GM23338 (cell line): ENCODE results near the gene PRSS50. TPM values are rescaled to one million over a fixed set of nuclear protein-coding genes. Genes with fewer than 3 reads are reported as not detected.

Experiments used
- ATAC-seq: fragments of 200-7000 bp; cut with Tn5 transposase; 3 replicates; pipeline ENCODE4 v1.9.1; 2020
- DNase-seq: peaks from one replicate; pipeline ENCODE4 v3.0.0-alpha.2; 2015; ENCODE audit warnings: low spot score
- H2AFZ ChIP-seq: fragments of 200-600 bp; sonication (generic); 2 replicates; pipeline ENCODE4 v1.8.0; 2016; ENCODE audit warnings: antibody characterized with exemption, mild to moderate bottlenecking, moderate library complexity
- H3F3A ChIP-seq: fragments of 200-600 bp; sonication (generic); replicated peaks from 2 replicates; pipeline ENCODE4 v1.8.0; 2017; ENCODE audit warnings: antibody characterized with exemption, mixed run types, low read depth
- H3K27ac ChIP-seq: fragments of 200-600 bp; sonication (generic); 2 replicates; pipeline ENCODE4 v1.6.1; 2016; ENCODE audit warnings: low read depth
- H3K27me3 ChIP-seq: fragments of 200-600 bp; sonication (generic); 2 replicates; pipeline ENCODE4 v1.8.0; 2016; ENCODE audit warnings: mild to moderate bottlenecking, mixed run types, moderate library complexity; ENCODE audit not compliant: insufficient read depth
- H3K36me3 ChIP-seq: fragments of 200-600 bp; sonication (generic); 2 replicates; pipeline ENCODE4 v1.8.0; 2016; ENCODE audit warnings: mild to moderate bottlenecking; ENCODE audit not compliant: insufficient read depth
- H3K4me1 ChIP-seq: fragments of 200-600 bp; sonication (generic); 2 replicates; pipeline ENCODE4 v1.8.0; 2016; ENCODE audit warnings: mild to moderate bottlenecking, moderate library complexity; ENCODE audit not compliant: insufficient read depth
- H3K4me2 ChIP-seq: fragments of 200-600 bp; sonication (generic); 2 replicates; pipeline ENCODE4 v1.7.1; 2017; ENCODE audit warnings: mixed run types
- H3K4me3 ChIP-seq: fragments of 200-600 bp; sonication (generic); 2 replicates; pipeline ENCODE4 v1.6.1; 2016; ENCODE audit warnings: mixed run types
- H3K79me2 ChIP-seq: fragments of 200-600 bp; sonication (generic); replicated peaks from 2 replicates; pipeline ENCODE4 v1.8.0; 2017; ENCODE audit warnings: mild to moderate bottlenecking; ENCODE audit not compliant: insufficient read depth
- H3K9me2 ChIP-seq: fragments of 200-600 bp; sonication (generic); 2 replicates; pipeline ENCODE4 v1.8.0; 2017; ENCODE audit not compliant: insufficient read depth
- H4K20me1 ChIP-seq: fragments of 200-600 bp; sonication (generic); replicated peaks from 2 replicates; pipeline ENCODE4 v1.8.0; 2017; ENCODE audit warnings: mild to moderate bottlenecking; ENCODE audit not compliant: insufficient read depth
- H3K27ac Mint-ChIP-seq: 2 replicates; pipeline ENCODE4 v1.8.0; 2020; ENCODE audit warnings: inconsistent platforms, mild to moderate bottlenecking, moderate library complexity, mixed read lengths
- H3K27me3 Mint-ChIP-seq: 3 replicates; pipeline ENCODE4 v1.8.0; 2022; ENCODE audit warnings: low read depth, mild to moderate bottlenecking, moderate library complexity, mixed read lengths, inconsistent platforms; ENCODE audit not compliant: insufficient read depth, poor library complexity
- H3K36me3 Mint-ChIP-seq: 3 replicates; pipeline ENCODE4 v1.8.0; 2021; ENCODE audit warnings: low read depth, mild to moderate bottlenecking, inconsistent platforms, moderate library complexity, mixed read lengths
- H3K4me1 Mint-ChIP-seq: 3 replicates; pipeline ENCODE4 v1.8.0; 2020; ENCODE audit warnings: mild to moderate bottlenecking, inconsistent platforms, mixed read lengths
- H3K4me3 Mint-ChIP-seq: 3 replicates; pipeline ENCODE4 v1.8.0; 2021; ENCODE audit warnings: moderate library complexity, mild to moderate bottlenecking, inconsistent platforms, mixed read lengths
- H3K9me3 Mint-ChIP-seq: 3 replicates; pipeline ENCODE4 v1.8.0; 2020; ENCODE audit warnings: moderate library complexity, mild to moderate bottlenecking, inconsistent platforms, mixed read lengths
- CREB1 ChIP-seq: fragments of 250-450 bp; sonication (Bioruptor Pico); IDR thresholded peaks from 2 replicates; pipeline ENCODE4 v1.5.0; 2020; ENCODE audit warnings: low read depth, mild to moderate bottlenecking, moderate library complexity
- EZH2 ChIP-seq: fragments of 200-600 bp; sonication (generic); IDR thresholded peaks from one replicate; pipeline ENCODE4 v1.8.0; 2017; ENCODE audit warnings: antibody characterized with exemption, mild to moderate bottlenecking, low read depth; ENCODE audit not compliant: unreplicated experiment
- EZH2phosphoT487 ChIP-seq: fragments of 200-600 bp; sonication (generic); IDR thresholded peaks from one replicate; pipeline ENCODE4 v1.8.1; 2018; ENCODE audit warnings: antibody characterized with exemption; ENCODE audit not compliant: unreplicated experiment
- NANOG ChIP-seq: IDR thresholded peaks from 2 replicates; pipeline ENCODE4 v1.6.1; 2016; ENCODE audit warnings: antibody characterized with exemption, borderline replicate concordance
- STAT1 ChIP-seq: IDR thresholded peaks from one replicate; pipeline ENCODE4 v1.6.1; 2016; ENCODE audit warnings: antibody characterized with exemption; ENCODE audit not compliant: unreplicated experiment
- ZNF114 ChIP-seq: fragments of 250-450 bp; sonication (Bioruptor Pico); IDR thresholded peaks from 2 replicates; pipeline ENCODE4 v1.5.0; 2020; ENCODE audit warnings: mild to moderate bottlenecking, moderate library complexity
- ZNF331 ChIP-seq: fragments of 250-450 bp; sonication (Bioruptor Pico); IDR thresholded peaks from 2 replicates; pipeline ENCODE4 v1.5.0; 2020; ENCODE audit warnings: low read depth, mild to moderate bottlenecking, moderate library complexity
- polyA plus RNA-seq: library from polyadenylated mRNA; unstranded; fragments of >200 nt; fragmentation: Nextera tagmentation; extraction: Ambion mirVana; gene quantifications from 2 replicates; pipeline ENCODE4 v1.2.1, GENCODE V29; 2016
- total RNA-seq: library from RNA; depleted of rRNA; stranded (reverse); fragments of >200 nt; shearing (Covaris generic); gene quantifications from 2 replicates; pipeline ENCODE4 v1.2.3, GENCODE V29; 2014
- TF ChIP-seq, protein P1 (sequence below), 2 experiments: fragments of 200-600 bp in 1 of 2; sonication (generic) in 1 of 2; conservative IDR thresholded peaks; 2 replicates each; pipeline versions ENCODE4 v1.5.1 to v1.6.1; 2016 to 2017; ENCODE audit warnings: antibody characterized with exemption in 2 of 2, low read depth in 2 of 2, mild to moderate bottlenecking in 2 of 2, moderate library complexity in 1 of 2
- TF ChIP-seq, protein P2 (sequence below): IDR thresholded peaks from one replicate; pipeline ENCODE4 v1.6.1; 2018; ENCODE audit warnings: antibody characterized with exemption; ENCODE audit not compliant: unreplicated experiment
- TF ChIP-seq, protein P3 (sequence below): fragments of 250-450 bp; sonication (Bioruptor Pico); IDR thresholded peaks from 2 replicates; pipeline ENCODE4 v1.5.0; 2020; ENCODE audit warnings: mild to moderate bottlenecking, moderate library complexity
- TF ChIP-seq, protein P4 (sequence below): IDR thresholded peaks from 2 replicates; pipeline ENCODE4 v1.6.1; 2016; ENCODE audit warnings: antibody characterized with exemption

Gene PRSS50
- total and polyA plus RNA-seq, 2 experiments from 2014 or later, result 0.60 to 1.5 TPM

DNA sequence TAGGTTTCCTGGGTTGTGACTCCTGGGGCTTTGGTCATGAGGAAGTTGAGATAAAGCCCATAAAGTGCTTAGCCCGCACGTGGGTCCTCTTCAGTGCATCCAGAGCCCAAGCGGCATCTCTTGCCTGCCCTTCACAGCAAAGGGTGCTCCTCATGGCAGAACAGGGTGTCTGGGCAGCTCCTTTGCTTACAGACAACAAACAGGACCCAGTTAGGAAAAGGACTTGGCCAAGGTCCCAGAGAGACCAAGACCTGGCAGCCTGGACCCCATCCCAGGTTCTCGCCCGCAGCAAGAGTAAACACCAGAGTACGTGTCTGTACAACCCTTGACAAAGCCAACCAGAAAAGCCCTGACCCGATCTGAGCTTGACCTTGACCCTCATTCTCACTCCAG, 51.2 kb downstream of the PRSS50 start:
- Mint-ChIP-seq H3K27me3 (peaks cover 28% of the 10 kb centered on the region), H3K9me3 (no peaks in the 10 kb centered on the region), H3K4me3 (no peak overlapping the region), H3K36me3 (no peaks in the 10 kb centered on the region), H3K4me1 (peaks cover 24% of the 10 kb centered on the region), H3K27ac (no peak overlapping the region)
- DNase-seq (no peak), ATAC-seq (no peak)
- Histone ChIP-seq H3K27ac (no peak overlapping the region), H4K20me1 (no peaks in the 10 kb centered on the region), H3K4me2 (no peak overlapping the region), H3F3A (0 out of 2 replicates have a peak, but pooled peaks cover 4% of the 10 kb centered on the region), H3K27me3 (no peaks in the 10 kb centered on the region), H3K4me3 (no peak overlapping the region), H3K36me3 (no peaks in the 10 kb centered on the region), H2AFZ (no peak overlapping the region), H3K79me2 (no peaks in the 10 kb centered on the region), H3K4me1 (peaks cover 16% of the 10 kb centered on the region), H3K9me2 (no peaks in the 10 kb centered on the region)
- no peak for TF ChIP-seq EZH2phosphoT487
- TF ChIP-seq, protein P1, sequence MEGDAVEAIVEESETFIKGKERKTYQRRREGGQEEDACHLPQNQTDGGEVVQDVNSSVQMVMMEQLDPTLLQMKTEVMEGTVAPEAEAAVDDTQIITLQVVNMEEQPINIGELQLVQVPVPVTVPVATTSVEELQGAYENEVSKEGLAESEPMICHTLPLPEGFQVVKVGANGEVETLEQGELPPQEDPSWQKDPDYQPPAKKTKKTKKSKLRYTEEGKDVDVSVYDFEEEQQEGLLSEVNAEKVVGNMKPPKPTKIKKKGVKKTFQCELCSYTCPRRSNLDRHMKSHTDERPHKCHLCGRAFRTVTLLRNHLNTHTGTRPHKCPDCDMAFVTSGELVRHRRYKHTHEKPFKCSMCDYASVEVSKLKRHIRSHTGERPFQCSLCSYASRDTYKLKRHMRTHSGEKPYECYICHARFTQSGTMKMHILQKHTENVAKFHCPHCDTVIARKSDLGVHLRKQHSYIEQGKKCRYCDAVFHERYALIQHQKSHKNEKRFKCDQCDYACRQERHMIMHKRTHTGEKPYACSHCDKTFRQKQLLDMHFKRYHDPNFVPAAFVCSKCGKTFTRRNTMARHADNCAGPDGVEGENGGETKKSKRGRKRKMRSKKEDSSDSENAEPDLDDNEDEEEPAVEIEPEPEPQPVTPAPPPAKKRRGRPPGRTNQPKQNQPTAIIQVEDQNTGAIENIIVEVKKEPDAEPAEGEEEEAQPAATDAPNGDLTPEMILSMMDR (conservative IDR thresholded peaks at IDR 0.05; ENCODE audit: low read depth in 2 of 2), result no peak
- no peak for TF ChIP-seq ZNF114 (CRISPR knock-in tag)
- no peak for TF ChIP-seq EZH2
- TF ChIP-seq, protein P2, sequence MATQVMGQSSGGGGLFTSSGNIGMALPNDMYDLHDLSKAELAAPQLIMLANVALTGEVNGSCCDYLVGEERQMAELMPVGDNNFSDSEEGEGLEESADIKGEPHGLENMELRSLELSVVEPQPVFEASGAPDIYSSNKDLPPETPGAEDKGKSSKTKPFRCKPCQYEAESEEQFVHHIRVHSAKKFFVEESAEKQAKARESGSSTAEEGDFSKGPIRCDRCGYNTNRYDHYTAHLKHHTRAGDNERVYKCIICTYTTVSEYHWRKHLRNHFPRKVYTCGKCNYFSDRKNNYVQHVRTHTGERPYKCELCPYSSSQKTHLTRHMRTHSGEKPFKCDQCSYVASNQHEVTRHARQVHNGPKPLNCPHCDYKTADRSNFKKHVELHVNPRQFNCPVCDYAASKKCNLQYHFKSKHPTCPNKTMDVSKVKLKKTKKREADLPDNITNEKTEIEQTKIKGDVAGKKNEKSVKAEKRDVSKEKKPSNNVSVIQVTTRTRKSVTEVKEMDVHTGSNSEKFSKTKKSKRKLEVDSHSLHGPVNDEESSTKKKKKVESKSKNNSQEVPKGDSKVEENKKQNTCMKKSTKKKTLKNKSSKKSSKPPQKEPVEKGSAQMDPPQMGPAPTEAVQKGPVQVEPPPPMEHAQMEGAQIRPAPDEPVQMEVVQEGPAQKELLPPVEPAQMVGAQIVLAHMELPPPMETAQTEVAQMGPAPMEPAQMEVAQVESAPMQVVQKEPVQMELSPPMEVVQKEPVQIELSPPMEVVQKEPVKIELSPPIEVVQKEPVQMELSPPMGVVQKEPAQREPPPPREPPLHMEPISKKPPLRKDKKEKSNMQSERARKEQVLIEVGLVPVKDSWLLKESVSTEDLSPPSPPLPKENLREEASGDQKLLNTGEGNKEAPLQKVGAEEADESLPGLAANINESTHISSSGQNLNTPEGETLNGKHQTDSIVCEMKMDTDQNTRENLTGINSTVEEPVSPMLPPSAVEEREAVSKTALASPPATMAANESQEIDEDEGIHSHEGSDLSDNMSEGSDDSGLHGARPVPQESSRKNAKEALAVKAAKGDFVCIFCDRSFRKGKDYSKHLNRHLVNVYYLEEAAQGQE, result no peak
- TF ChIP-seq, protein P3, sequence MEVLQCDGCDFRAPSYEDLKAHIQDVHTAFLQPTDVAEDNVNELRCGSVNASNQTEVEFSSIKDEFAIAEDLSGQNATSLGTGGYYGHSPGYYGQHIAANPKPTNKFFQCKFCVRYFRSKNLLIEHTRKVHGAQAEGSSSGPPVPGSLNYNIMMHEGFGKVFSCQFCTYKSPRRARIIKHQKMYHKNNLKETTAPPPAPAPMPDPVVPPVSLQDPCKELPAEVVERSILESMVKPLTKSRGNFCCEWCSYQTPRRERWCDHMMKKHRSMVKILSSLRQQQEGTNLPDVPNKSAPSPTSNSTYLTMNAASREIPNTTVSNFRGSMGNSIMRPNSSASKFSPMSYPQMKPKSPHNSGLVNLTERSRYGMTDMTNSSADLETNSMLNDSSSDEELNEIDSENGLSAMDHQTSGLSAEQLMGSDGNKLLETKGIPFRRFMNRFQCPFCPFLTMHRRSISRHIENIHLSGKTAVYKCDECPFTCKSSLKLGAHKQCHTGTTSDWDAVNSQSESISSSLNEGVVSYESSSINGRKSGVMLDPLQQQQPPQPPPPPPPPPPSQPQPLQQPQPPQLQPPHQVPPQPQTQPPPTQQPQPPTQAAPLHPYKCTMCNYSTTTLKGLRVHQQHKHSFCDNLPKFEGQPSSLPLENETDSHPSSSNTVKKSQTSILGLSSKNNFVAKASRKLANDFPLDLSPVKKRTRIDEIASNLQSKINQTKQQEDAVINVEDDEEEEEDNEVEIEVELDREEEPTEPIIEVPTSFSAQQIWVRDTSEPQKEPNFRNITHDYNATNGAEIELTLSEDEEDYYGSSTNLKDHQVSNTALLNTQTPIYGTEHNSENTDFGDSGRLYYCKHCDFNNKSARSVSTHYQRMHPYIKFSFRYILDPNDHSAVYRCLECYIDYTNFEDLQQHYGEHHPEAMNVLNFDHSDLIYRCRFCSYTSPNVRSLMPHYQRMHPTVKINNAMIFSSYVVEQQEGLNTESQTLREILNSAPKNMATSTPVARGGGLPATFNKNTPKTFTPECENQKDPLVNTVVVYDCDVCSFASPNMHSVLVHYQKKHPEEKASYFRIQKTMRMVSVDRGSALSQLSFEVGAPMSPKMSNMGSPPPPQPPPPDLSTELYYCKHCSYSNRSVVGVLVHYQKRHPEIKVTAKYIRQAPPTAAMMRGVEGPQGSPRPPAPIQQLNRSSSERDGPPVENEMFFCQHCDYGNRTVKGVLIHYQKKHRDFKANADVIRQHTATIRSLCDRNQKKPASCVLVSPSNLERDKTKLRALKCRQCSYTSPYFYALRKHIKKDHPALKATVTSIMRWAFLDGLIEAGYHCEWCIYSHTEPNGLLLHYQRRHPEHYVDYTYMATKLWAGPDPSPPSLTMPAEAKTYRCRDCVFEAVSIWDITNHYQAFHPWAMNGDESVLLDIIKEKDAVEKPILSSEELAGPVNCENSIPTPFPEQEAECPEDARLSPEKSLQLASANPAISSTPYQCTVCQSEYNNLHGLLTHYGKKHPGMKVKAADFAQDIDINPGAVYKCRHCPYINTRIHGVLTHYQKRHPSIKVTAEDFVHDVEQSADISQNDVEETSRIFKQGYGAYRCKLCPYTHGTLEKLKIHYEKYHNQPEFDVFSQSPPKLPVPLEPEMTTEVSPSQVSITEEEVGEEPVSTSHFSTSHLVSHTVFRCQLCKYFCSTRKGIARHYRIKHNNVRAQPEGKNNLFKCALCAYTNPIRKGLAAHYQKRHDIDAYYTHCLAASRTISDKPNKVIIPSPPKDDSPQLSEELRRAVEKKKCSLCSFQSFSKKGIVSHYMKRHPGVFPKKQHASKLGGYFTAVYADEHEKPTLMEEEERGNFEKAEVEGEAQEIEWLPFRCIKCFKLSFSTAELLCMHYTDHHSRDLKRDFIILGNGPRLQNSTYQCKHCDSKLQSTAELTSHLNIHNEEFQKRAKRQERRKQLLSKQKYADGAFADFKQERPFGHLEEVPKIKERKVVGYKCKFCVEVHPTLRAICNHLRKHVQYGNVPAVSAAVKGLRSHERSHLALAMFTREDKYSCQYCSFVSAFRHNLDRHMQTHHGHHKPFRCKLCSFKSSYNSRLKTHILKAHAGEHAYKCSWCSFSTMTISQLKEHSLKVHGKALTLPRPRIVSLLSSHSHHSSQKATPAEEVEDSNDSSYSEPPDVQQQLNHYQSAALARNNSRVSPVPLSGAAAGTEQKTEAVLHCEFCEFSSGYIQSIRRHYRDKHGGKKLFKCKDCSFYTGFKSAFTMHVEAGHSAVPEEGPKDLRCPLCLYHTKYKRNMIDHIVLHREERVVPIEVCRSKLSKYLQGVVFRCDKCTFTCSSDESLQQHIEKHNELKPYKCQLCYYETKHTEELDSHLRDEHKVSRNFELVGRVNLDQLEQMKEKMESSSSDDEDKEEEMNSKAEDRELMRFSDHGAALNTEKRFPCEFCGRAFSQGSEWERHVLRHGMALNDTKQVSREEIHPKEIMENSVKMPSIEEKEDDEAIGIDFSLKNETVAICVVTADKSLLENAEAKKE (CRISPR knock-in tag), result no peak
- no peak for TF ChIP-seq CREB1 (CRISPR knock-in tag)
- no peak for TF ChIP-seq NANOG
- TF ChIP-seq, protein P4, sequence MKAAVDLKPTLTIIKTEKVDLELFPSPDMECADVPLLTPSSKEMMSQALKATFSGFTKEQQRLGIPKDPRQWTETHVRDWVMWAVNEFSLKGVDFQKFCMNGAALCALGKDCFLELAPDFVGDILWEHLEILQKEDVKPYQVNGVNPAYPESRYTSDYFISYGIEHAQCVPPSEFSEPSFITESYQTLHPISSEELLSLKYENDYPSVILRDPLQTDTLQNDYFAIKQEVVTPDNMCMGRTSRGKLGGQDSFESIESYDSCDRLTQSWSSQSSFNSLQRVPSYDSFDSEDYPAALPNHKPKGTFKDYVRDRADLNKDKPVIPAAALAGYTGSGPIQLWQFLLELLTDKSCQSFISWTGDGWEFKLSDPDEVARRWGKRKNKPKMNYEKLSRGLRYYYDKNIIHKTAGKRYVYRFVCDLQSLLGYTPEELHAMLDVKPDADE, result no peak
- TF ChIP-seq ZNF331 (CRISPR knock-in tag), result no peak
- TF ChIP-seq STAT1, result no peak
